PC-9 (cell line): ENCODE results near the gene PRR7.

Experiments used
- EZH2 ChIP-seq: fragments of 200-600 bp; sonication (generic); IDR thresholded peaks from 2 replicates; pipeline ENCODE4 v1.8.0; 2017; ENCODE audit warnings: antibody characterized with exemption, low read depth
- TF ChIP-seq, protein P1 (sequence below): fragments of 200-600 bp; sonication (generic); conservative IDR thresholded peaks from 2 replicates; pipeline ENCODE4 v1.6.1; 2017; ENCODE audit warnings: mixed run types, antibody characterized with exemption, mild to moderate bottlenecking, moderate library complexity

DNA sequence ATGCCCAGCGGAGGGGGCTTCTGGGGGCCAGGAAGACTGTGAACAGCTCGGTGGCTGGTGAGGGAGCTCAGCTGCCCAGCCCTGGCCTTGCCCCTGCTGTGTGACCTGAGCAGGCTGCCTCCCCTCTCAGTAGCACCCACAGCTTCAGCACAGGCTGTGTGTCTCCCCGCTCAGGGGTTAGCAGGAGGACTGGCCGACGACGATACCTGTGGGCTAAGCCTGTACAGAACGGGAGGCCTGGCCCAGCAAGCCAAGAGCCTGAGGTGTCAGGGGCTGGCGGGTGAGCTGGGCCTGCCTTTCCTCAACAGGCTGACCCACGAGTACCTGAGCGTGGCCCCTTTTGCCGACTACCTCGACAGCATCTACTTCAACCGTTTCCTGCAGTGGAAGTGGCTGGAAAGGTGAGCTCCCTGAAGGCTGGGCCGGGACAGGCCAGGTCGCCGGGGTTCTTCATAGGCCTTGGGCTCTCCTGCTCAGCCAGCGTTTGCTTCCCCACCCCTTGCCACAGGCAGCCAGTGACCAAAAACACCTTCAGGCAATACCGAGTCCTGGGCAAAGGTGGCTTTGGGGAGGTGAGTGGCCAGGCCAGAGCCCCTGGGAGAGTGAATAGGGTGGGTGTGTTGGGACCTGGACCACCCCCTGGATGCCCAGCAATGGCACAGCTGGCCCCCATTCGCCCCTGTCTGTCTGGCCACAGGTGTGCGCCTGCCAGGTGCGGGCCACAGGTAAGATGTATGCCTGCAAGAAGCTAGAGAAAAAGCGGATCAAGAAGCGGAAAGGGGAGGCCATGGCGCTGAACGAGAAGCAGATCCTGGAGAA lies 13.6 kb upstream of the PRR7 start:
- TF ChIP-seq, protein P1, sequence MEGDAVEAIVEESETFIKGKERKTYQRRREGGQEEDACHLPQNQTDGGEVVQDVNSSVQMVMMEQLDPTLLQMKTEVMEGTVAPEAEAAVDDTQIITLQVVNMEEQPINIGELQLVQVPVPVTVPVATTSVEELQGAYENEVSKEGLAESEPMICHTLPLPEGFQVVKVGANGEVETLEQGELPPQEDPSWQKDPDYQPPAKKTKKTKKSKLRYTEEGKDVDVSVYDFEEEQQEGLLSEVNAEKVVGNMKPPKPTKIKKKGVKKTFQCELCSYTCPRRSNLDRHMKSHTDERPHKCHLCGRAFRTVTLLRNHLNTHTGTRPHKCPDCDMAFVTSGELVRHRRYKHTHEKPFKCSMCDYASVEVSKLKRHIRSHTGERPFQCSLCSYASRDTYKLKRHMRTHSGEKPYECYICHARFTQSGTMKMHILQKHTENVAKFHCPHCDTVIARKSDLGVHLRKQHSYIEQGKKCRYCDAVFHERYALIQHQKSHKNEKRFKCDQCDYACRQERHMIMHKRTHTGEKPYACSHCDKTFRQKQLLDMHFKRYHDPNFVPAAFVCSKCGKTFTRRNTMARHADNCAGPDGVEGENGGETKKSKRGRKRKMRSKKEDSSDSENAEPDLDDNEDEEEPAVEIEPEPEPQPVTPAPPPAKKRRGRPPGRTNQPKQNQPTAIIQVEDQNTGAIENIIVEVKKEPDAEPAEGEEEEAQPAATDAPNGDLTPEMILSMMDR: no peak
- TF ChIP-seq EZH2: no peak
